DOHH2 (cell line): ENCODE measurements around the gene PTPN18.

Source experiments
- H3F3A ChIP-seq: fragments of 200-600 bp; sonication (generic), shearing (Covaris generic); 2 replicates; pipeline ENCODE4 v1.6.0; 2016; ENCODE audit warnings: antibody characterized with exemption, mild to moderate bottlenecking; ENCODE audit not compliant: control insufficient read depth, insufficient read depth
- H3K27ac ChIP-seq: fragments of 200-600 bp; sonication (generic); 2 replicates; pipeline ENCODE4 v1.5.1; 2014; ENCODE audit warnings: low read depth, mild to moderate bottlenecking, low read length, moderate library complexity
- H3K27me3 ChIP-seq: fragments of 200-600 bp; sonication (generic); 2 replicates; pipeline ENCODE4 v1.6.1; 2014; ENCODE audit warnings: mild to moderate bottlenecking, low read length, mixed read lengths; ENCODE audit not compliant: control insufficient read depth
- H3K36me3 ChIP-seq: fragments of 200-600 bp; sonication (generic); 2 replicates; pipeline ENCODE4 v1.6.1; 2014; ENCODE audit warnings: mild to moderate bottlenecking, low read length, moderate library complexity, mixed read lengths; ENCODE audit not compliant: control insufficient read depth
- H3K4me1 ChIP-seq: fragments of 200-600 bp; sonication (generic); 2 replicates; pipeline ENCODE4 v1.6.1; 2014; ENCODE audit warnings: mild to moderate bottlenecking, low read length, mixed read lengths; ENCODE audit not compliant: control insufficient read depth
- H3K4me2 ChIP-seq: fragments of 200-600 bp; sonication (generic); 2 replicates; pipeline ENCODE4 v1.6.0; 2014; ENCODE audit warnings: mild to moderate bottlenecking, low read length, moderate library complexity
- H3K4me3 ChIP-seq: fragments of 200-600 bp; sonication (generic); 2 replicates; pipeline ENCODE4 v1.5.1; 2014; ENCODE audit warnings: mild to moderate bottlenecking, low read length, mixed read lengths
- H3K79me2 ChIP-seq: fragments of 200-600 bp; sonication (generic); 2 replicates; pipeline ENCODE4 v1.6.1; 2014; ENCODE audit warnings: mild to moderate bottlenecking, low read length, mixed read lengths; ENCODE audit not compliant: control insufficient read depth
- H3K9me2 ChIP-seq: fragments of 200-600 bp; sonication (generic); replicated peaks from 2 replicates; pipeline ENCODE4 v1.6.1; 2014; ENCODE audit warnings: mild to moderate bottlenecking, low read length, mixed read lengths; ENCODE audit not compliant: control insufficient read depth
- H3K9me3 ChIP-seq: fragments of 200-600 bp; sonication (generic); 2 replicates; pipeline ENCODE4 v1.6.1; 2014; ENCODE audit warnings: antibody characterized with exemption, low read length, mixed read lengths; ENCODE audit not compliant: control insufficient read depth, insufficient read depth
- H4K20me1 ChIP-seq: fragments of 200-600 bp; sonication (generic); 2 replicates; pipeline ENCODE4 v1.6.0; 2014; ENCODE audit warnings: low read depth, mild to moderate bottlenecking, antibody characterized with exemption, low read length, moderate library complexity; ENCODE audit not compliant: control insufficient read depth, insufficient read depth
- EZH2phosphoT487 ChIP-seq: fragments of 200-600 bp; sonication (generic); IDR thresholded peaks from 2 replicates; pipeline ENCODE4 v1.6.1; 2017; ENCODE audit warnings: borderline replicate concordance, mild to moderate bottlenecking, antibody characterized with exemption, low read length, moderate library complexity, mixed read lengths
- TF ChIP-seq, protein P1 (sequence below): fragments of 200-600 bp; sonication (generic); IDR thresholded peaks from one replicate; pipeline ENCODE4 v1.5.1; 2014; ENCODE audit warnings: antibody characterized with exemption, mild to moderate bottlenecking, low read depth, low read length; ENCODE audit not compliant: poor library complexity, severe bottlenecking

Gene PTPN18

DNA sequence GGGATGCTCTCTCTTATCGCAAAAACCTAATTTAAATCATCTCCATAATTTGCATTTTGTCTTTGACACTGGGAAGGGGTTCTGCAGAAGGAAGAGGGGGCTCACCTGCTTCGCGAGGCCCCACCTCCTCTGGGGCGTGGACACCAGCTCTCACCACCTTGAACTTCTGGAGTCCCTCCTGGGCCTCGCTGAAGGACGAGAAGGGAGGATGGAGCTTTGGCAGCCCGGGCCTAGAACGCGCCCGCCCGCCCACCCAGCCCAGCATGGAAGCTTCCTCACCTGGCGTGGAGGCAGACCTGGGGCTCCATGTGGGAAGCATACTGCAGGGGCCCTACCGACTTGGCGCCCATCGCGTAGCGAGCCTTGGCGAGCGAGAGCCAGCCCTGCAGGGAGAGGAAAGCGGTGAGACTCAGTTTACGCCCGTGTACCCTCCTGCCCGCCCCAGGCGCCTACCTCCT is 14.3 kb upstream of the PTPN18 start:
- Histone ChIP-seq H3K27ac (peak overlapping the region; percentile 99), H3K4me1 (peaks cover 61% of the 10 kb centered on the region), H4K20me1 (no peaks in the 10 kb centered on the region), H3K36me3 (peaks cover 83% of the 10 kb centered on the region), H3K9me2 (no peaks in the 10 kb centered on the region), H3K4me2 (peak overlapping the region; percentile 97), H3F3A (peaks cover 47% of the 10 kb centered on the region), H3K79me2 (peaks cover 65% of the 10 kb centered on the region), H3K27me3 (no peaks in the 10 kb centered on the region), H3K9me3 (no peaks in the 10 kb centered on the region), H3K4me3 (peak overlapping the region; percentile 86)
- TF ChIP-seq, protein P1, sequence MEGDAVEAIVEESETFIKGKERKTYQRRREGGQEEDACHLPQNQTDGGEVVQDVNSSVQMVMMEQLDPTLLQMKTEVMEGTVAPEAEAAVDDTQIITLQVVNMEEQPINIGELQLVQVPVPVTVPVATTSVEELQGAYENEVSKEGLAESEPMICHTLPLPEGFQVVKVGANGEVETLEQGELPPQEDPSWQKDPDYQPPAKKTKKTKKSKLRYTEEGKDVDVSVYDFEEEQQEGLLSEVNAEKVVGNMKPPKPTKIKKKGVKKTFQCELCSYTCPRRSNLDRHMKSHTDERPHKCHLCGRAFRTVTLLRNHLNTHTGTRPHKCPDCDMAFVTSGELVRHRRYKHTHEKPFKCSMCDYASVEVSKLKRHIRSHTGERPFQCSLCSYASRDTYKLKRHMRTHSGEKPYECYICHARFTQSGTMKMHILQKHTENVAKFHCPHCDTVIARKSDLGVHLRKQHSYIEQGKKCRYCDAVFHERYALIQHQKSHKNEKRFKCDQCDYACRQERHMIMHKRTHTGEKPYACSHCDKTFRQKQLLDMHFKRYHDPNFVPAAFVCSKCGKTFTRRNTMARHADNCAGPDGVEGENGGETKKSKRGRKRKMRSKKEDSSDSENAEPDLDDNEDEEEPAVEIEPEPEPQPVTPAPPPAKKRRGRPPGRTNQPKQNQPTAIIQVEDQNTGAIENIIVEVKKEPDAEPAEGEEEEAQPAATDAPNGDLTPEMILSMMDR: no peak
- TF ChIP-seq EZH2phosphoT487: no peak

DNA sequence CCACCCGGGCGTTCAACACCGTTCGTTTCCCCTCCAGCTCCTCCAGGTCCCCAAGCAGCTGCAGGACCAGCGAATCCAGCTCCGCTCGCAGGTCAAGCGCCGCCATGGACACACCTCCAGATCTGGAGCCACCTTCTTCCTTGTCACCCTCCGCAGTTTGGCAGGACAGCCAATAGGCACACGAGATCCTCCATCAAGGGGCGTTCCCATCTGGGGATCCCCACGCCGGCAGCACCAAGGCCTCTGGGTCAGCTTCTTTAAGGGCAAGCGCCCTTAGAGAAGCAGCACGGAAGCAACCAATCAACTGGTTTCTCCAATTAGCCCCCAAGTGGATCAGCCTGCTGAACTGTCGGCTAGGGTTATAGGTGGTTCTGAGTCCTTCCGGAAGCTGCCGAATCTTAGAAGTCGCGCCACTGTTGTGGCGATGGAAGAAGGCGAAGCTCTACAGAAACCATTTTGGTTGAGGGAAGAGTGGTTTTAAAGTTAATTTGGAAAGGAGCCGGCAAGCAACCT is 13.8 kb upstream of the PTPN18 start:
- Histone ChIP-seq H3K27ac (peak overlapping the region; percentile 99), H3K27me3 (no peaks in the 10 kb centered on the region), H3K9me2 (no peaks in the 10 kb centered on the region), H3F3A (peaks cover 52% of the 10 kb centered on the region), H4K20me1 (no peaks in the 10 kb centered on the region), H3K4me2 (peak overlapping the region; percentile 97), H3K4me3 (peak overlapping the region; percentile 86), H3K79me2 (peaks cover 70% of the 10 kb centered on the region), H3K4me1 (peaks cover 61% of the 10 kb centered on the region), H3K36me3 (peaks cover 88% of the 10 kb centered on the region), H3K9me3 (no peaks in the 10 kb centered on the region)
- TF ChIP-seq EZH2phosphoT487: no peak
- TF ChIP-seq, protein P1: no peak

DNA sequence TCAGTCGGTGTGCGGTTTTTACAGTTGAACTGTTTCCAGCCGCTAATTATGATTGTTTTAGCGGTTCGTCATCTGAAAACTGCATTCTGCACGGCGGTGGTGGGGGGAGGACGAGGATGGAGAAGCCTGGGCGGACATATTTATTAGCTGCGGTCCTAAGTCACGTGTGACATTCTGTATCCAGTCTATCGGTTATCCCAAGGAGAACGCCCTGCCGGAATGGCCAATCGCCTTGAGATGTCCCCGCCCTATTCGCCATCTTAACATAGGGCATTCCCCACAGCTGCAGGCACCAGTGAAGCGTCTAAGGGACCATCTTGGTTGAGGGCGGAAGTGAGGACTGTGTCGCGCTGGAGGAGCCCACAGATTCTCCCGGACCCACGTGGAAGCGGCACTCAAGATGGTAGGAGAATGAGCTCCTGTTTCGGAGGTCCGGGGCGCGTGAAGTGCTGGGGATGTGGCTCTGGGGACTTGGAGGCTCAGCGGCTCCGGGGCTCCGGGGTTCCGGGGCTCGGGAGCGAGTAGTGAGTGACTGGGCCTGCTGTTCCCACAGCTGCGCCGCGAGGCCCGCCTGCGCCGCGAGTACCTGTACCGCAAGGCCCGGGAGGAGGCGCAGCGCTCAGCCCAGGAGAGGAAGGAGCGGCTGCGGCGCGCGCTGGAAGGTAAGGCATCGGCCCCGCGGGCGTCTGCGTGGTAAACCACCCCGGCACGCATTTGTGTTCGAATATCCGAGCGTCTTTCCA is 13.2 kb upstream of the PTPN18 start, which contains the start of gene IMP4:
IMP4 (plus strand) TSS at position 365 of the 743 bp plus-strand sequence; CDS start at position 401, 36 bp downstream.
- Histone ChIP-seq H3K79me2 (peaks cover 76% of the 10 kb centered on the region), H3F3A (peaks cover 54% of the 10 kb centered on the region), H4K20me1 (no peaks in the 10 kb centered on the region), H3K9me3 (no peaks in the 10 kb centered on the region), H3K27me3 (no peaks in the 10 kb centered on the region), H3K4me3 (peak within 1 kb of the TSS; percentile 86), H3K9me2 (no peaks in the 10 kb centered on the region), H3K27ac (peak within 1 kb of the TSS; percentile 99), H3K4me2 (peak within 1 kb of the TSS; percentile 97), H3K4me1 (peaks cover 61% of the 10 kb centered on the region), H3K36me3 (peaks cover 90% of the 10 kb centered on the region)
- no peak for TF ChIP-seq EZH2phosphoT487
- TF ChIP-seq, protein P1: peak; percentile 35
